ENCODE data around the gene FFAR1. TPM values are rescaled to one million over a fixed set of nuclear protein-coding genes. Genes with fewer than 3 reads are reported as not detected.
A peak's percentile ranks its signal among the peaks of the same experiment; 100 is the strongest.
"Not testable (repeated sequence)": the region's sequence is repeated elsewhere in the genome, so short reads cannot be mapped to it uniquely, and the experiment has no call there.

The FFAR1 gene
- total RNA-seq, 1 experiment from 2014 or later, result not detected

- in situ Hi-C loops (cut with HindIII; ENCODE audit: low sequenced_read_pairs), result no loop called here
These were observed 28.0 kb downstream of the FFAR1 start for GRCh38 chr19:35375505-35376307.

GRCh38 chr19:35377656-35378055 is 30.0 kb downstream of the FFAR1 start:
- DNase-seq (ENCODE audit: low spot score), result no peak
- in situ Hi-C loops (cut with HindIII; ENCODE audit: low sequenced_read_pairs), result no loop called here

More at GRCh38 chr19:35375505-35376307, 28.0 kb downstream of the FFAR1 start:
- no peak for DNase-seq (ENCODE audit: low spot score)

GRCh38 chr19:35378356-35378755 is 30.7 kb downstream of the FFAR1 start:
- in situ Hi-C loops (cut with HindIII; ENCODE audit: low sequenced_read_pairs), result no loop called here
- DNase-seq (ENCODE audit: low spot score), result no peak

GRCh38 chr19:35379545-35379944 is 31.8 kb downstream of the FFAR1 start:
- DNase-seq (ENCODE audit: low spot score); in situ Hi-C loops (cut with HindIII; ENCODE audit: low sequenced_read_pairs): not testable (repeated sequence)

GRCh38 chr19:35379992-35380391 is 32.3 kb downstream of the FFAR1 start:
- in situ Hi-C loops (cut with HindIII; ENCODE audit: low sequenced_read_pairs), result no loop called here
- DNase-seq (ENCODE audit: low spot score), result no peak

GRCh38 chr19:35380450-35381124 is 32.9 kb downstream of the FFAR1 start:
- no peak for DNase-seq (ENCODE audit: low spot score)
- in situ Hi-C loops (cut with HindIII; ENCODE audit: low sequenced_read_pairs), result no loop called here

DNA sequence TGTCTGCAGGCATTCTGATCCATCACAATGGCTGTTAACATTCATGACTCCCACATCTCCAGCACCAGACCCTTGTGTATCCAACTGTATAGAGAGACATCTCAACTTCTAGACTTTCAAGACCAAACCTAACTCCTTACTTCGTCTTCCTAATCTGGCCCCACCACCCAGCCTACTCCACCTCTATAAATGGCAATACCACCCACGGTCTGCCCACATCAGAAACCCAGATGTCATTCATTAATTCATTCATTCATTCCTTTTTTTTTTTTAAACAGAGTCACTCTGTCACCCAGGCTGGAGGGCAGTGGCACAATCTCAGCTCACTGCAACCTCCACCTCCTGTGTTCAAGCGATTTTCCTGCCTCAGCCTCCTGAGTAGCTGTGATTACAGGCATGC is 33.6 kb downstream of the FFAR1 start:
- no peak for DNase-seq (ENCODE audit: low spot score)
- in situ Hi-C loops (cut with HindIII; ENCODE audit: low sequenced_read_pairs), result no loop called here

- DNase-seq (ENCODE audit: low spot score), result no peak
- in situ Hi-C loops (cut with HindIII; ENCODE audit: low sequenced_read_pairs), result no loop called here
These were observed 34.2 kb downstream of the FFAR1 start for GRCh38 chr19:35381926-35382325.

DNA sequence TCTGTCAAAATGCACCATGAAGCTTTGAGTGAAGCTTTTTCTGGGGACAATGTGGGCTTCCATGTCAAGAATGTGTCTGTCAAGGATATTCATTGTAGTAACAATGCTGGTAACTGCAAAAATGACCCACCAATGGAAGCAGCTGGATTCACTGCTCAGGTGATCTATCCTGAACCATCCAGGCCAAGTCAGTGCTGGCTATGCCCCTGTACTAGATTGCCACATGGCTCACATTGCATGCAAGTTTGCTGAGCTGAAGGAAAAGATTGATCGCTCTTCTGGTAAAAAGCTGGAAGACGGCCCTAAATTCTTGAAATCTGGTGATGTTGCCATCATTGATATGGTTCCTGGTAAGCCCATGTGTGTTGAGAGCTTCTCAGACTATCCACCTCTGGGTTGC is 35.8 kb downstream of the FFAR1 start:
- in situ Hi-C loops (cut with HindIII; ENCODE audit: low sequenced_read_pairs), result no loop called here
- DNase-seq (ENCODE audit: low spot score), result no peak

DNA sequence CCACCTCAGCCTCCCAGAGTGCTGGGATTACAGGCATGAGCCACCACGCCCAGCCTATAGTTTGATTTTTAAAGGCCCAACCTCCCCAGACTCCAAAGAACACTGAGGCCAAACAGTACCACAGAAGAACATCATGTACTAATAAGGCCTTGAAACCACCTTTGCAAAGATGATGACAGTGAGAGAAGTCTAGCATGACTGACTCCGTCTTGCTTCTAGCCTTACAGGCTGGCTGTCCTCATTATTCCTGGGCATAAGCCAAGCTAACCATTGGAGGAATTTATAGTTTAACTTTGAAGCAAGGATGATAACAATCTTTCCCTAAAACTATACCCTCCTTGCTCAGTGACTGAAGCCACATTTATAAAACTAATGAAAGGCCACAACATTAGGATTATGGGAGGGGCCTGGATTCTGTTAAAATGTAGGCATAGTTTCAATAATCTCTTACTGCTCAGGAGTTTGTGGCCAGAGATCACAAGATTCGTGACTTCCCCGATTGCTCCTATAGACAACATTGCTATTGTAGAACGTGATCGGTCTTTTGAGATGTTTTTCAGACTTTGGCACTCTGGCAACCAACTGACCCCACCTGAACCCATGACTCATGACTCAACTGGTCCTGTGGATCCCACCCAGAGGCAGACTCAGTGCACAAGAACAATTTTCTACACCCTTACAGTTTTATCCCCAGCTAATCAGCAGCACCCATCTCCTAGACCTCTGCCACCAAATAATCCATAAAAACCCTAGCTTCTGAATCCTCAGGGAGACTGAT is 40.8 kb downstream of the FFAR1 start:
- DNase-seq (ENCODE audit: low spot score), result peak; percentile 10
- in situ Hi-C loops (cut with HindIII; ENCODE audit: low sequenced_read_pairs), result no loop called here

- DNase-seq (ENCODE audit: low spot score), result no peak
- in situ Hi-C loops (cut with HindIII; ENCODE audit: low sequenced_read_pairs), result no loop called here
These were observed 41.6 kb downstream of the FFAR1 start for GRCh38 chr19:35389192-35389861.

- in situ Hi-C loops (cut with HindIII; ENCODE audit: low sequenced_read_pairs), result no loop called here
- no peak for DNase-seq (ENCODE audit: low spot score)
These were observed 45.3 kb downstream of the FFAR1 start for GRCh38 chr19:35392742-35393715.

- DNase-seq (ENCODE audit: low spot score), result peak; percentile 8
- in situ Hi-C loops (cut with HindIII; ENCODE audit: low sequenced_read_pairs), result no loop called here
These were observed 47.9 kb downstream of the FFAR1 start for GRCh38 chr19:35395382-35396199.

DNA sequence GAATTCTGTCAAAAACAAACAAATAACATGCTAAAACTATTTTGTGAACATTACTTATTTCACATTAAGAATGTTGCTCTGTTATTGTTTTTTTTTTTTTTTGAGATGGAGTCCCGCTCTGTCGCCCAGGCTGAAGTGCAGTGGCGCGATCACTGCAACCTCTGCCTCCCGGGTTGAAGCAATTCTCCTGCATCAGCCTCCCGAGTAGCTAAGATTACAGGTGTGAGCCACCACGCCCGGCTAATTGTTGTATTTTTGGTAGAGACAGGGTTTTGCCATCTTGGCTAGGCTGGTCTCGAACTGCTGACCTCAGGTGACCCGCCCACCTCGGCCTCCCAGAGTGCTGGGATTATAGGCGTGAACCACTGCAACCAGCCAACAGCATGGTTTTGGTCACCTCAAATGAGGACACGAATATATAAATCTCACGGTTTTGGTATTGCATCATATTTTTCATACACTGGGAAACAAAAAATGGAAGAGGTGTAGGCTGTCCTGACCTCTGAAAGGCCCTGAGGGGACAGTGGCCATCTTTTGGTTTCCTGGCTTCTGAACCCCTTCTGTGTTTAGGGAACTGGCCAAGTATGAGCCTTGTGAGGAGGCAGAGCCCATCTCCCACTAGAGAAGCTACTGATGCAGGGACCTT is 48.7 kb downstream of the FFAR1 start:
- no peak for DNase-seq (ENCODE audit: low spot score)
- in situ Hi-C loops (cut with HindIII; ENCODE audit: low sequenced_read_pairs), result no loop called here

- in situ Hi-C loops (cut with HindIII; ENCODE audit: low sequenced_read_pairs), result no loop called here
These were observed 49.4 kb downstream of the FFAR1 start for GRCh38 chr19:35397064-35397463.

More at GRCh38 chr19:35397064-35397463, 49.4 kb downstream of the FFAR1 start:
- DNase-seq (ENCODE audit: low spot score), result no peak

Data from G401 (cell line).